Ishikawa (cell line): ENCODE measurements around the gene GUCD1.

Source experiments
- CEBPB ChIP-seq: IDR thresholded peaks from 2 replicates; pipeline ENCODE4 v1.6.1; 2012
- CREB1 ChIP-seq: IDR thresholded peaks from 2 replicates; pipeline ENCODE4 v1.6.1; 2012; ENCODE audit warnings: low read depth
- EGR1 ChIP-seq: IDR thresholded peaks from 2 replicates; pipeline ENCODE4 v1.6.1; 2012
- EP300 ChIP-seq: IDR thresholded peaks from 2 replicates; pipeline ENCODE4 v1.6.1; 2012; ENCODE audit warnings: borderline replicate concordance
- FOXM1 ChIP-seq: IDR thresholded peaks from 2 replicates; pipeline ENCODE4 v1.6.1; 2012; ENCODE audit warnings: low read depth, borderline replicate concordance
- MAX ChIP-seq: IDR thresholded peaks from 2 replicates; pipeline ENCODE4 v1.6.1; 2012
- NFIC ChIP-seq: IDR thresholded peaks from 2 replicates; pipeline ENCODE4 v1.6.1; 2012
- RAD21 ChIP-seq: IDR thresholded peaks from 2 replicates; pipeline ENCODE4 v1.6.1; 2012; ENCODE audit warnings: low read depth
- REST ChIP-seq: IDR thresholded peaks from 2 replicates; pipeline ENCODE4 v1.6.1; 2012; ENCODE audit warnings: low read depth, mild to moderate bottlenecking
- TAF1 ChIP-seq: IDR thresholded peaks from 2 replicates; pipeline ENCODE4 v1.6.1; 2012; ENCODE audit warnings: low read depth, mild to moderate bottlenecking
- TCF12 ChIP-seq: IDR thresholded peaks from 2 replicates; pipeline ENCODE4 v1.6.1; 2012; ENCODE audit warnings: low read depth
- YY1 ChIP-seq: IDR thresholded peaks from 2 replicates; pipeline ENCODE4 v1.6.1; 2012; ENCODE audit warnings: low read depth
- ZBTB7A ChIP-seq: IDR thresholded peaks from 2 replicates; pipeline ENCODE4 v1.6.1; 2012; ENCODE audit warnings: low read depth

GRCh38 chr22:24501301-24502005, 53.5 kb downstream of the GUCD1 start:
- TF ChIP-seq TAF1 (no peak), EP300 (no peak), RAD21 (no peak), CREB1 (no peak), TCF12 (no peak), CEBPB (no peak), MAX (no peak), FOXM1 (no peak), REST (no peak), EGR1 (no peak), YY1 (no peak), NFIC (no peak), ZBTB7A (no peak)
